Loucy (cell line): Measurements from ENCODE around the gene BBC3.
A peak's percentile ranks its signal among the peaks of the same experiment; 100 is the strongest.

Experiments used
- EZH2phosphoT487 ChIP-seq: fragments of 200-600 bp; IDR thresholded peaks from 2 replicates; pipeline ENCODE4 v1.6.1; 2018; ENCODE audit warnings: antibody characterized with exemption, mild to moderate bottlenecking, moderate library complexity, borderline replicate concordance
- TF ChIP-seq, protein P1 (sequence below): fragments of 200-600 bp; sonication (generic); conservative IDR thresholded peaks from 2 replicates; pipeline ENCODE4 v1.5.1; 2014; ENCODE audit warnings: mild to moderate bottlenecking, antibody characterized with exemption, low read length

DNA sequence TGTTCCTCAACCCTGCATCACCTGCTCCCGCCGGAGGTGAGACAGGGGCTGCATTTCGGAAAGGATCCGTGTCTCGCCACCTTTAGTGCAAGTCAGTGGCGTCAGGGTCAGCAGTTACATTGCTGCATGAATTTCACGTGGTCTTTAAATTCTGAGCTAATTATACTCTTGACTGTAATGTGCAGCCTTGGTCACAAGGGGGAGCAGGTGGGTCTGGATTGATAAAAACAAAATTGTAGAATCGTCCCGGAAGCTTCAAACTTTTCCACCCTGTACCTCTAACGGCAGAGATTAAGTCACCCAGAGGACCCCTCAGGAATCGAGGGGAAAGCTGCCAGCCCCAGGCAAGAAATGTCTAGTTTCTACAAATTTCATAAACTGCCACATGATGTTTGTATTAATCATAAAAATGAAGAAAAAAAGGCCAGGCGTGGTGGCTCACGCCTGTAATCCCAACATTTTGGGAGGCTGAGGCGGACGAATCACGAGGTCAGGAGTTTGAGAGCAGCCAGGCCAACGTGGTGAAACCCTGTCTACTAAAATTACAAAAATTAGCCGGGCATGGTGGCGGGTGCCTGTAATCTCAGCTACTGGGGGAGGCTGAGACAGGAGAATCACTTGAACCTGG, 20.2 kb downstream of the BBC3 start:
- TF ChIP-seq EZH2phosphoT487 = no peak
- TF ChIP-seq, protein P1, sequence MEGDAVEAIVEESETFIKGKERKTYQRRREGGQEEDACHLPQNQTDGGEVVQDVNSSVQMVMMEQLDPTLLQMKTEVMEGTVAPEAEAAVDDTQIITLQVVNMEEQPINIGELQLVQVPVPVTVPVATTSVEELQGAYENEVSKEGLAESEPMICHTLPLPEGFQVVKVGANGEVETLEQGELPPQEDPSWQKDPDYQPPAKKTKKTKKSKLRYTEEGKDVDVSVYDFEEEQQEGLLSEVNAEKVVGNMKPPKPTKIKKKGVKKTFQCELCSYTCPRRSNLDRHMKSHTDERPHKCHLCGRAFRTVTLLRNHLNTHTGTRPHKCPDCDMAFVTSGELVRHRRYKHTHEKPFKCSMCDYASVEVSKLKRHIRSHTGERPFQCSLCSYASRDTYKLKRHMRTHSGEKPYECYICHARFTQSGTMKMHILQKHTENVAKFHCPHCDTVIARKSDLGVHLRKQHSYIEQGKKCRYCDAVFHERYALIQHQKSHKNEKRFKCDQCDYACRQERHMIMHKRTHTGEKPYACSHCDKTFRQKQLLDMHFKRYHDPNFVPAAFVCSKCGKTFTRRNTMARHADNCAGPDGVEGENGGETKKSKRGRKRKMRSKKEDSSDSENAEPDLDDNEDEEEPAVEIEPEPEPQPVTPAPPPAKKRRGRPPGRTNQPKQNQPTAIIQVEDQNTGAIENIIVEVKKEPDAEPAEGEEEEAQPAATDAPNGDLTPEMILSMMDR = peak; percentile 85
